22Rv1 (cell line): ENCODE data around the gene PLB1.

Experiments
- CTCF ChIP-seq: fragments of 450-650 bp; IDR thresholded peaks from 2 replicates; pipeline ENCODE4 v1.5.1; 2017; ENCODE audit warnings: mild to moderate bottlenecking
- ZFX ChIP-seq: fragments of 450-650 bp; IDR thresholded peaks from 2 replicates; pipeline ENCODE4 v1.6.1; 2017; ENCODE audit warnings: antibody characterized with exemption, borderline replicate concordance

- TF ChIP-seq CTCF, result no peak
- no peak for TF ChIP-seq ZFX
These were observed 74.6 kb downstream of the PLB1 start for GRCh38 chr2:28570431-28570830.
